ENCODE data around the gene PTPN11. TPM values are rescaled to one million over a fixed set of nuclear protein-coding genes. Genes with fewer than 3 reads are reported as not detected.

Gene PTPN11
- polyA plus RNA-seq, 1 of the 3 experiments (the other 2 are of a cell fraction): 48.3 TPM

DNA sequence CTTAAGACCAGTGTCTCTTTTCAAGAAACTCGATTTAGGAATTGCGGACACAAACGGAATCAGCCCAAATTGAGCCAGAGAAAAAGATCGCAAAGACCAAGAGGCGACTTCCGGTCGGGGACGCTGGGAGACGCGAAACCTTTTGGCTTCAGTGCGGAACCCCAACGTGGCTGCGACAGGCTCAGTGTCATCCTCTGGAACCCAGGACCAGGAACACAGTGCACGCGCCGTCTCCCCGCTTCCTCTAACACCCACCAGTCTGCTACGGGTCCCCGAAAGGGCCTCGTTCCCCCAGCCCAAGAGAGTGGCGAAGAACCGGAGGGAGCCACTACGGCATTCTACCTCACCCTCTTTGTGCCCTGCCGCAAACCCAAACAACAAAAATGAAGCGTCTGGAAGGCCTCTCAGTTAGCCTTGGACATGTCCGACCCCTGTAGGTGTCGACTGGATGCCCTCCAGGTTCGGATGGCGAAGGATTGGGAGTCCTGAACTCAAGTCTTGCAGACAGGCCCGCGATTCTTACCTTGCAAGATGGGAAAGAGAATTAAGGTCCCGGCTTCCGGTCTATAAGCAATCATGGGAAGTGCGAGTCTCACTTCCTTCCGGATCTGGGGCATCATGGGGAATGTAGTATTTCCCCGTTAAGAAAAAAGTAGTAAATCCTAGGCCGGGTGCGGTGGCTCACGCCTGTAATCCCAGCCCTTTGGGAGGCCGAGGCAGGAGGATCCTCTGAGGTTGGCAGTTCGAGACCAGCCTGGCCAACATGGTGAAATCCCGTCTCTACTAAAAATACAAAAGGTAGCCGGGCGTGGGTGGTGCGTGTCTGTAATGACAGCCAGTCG, 9.5 kb upstream of the PTPN11 start, which contains the start of gene RPL6:
TSS of gene RPL6 (minus strand) at position 542 of the 842 bp plus-strand sequence. CDS start 949 bp downstream, outside the sequence.
- H3K27me3 ChIP-seq (ENCODE audit: insufficient read depth): no peaks in the 10 kb centered on the region
- peaks cover 32% of the 10 kb centered on the region for H3K79me2 ChIP-seq (ENCODE audit: insufficient read depth)
- peaks cover 38% of the 10 kb centered on the region for H4K20me1 ChIP-seq (ENCODE audit: insufficient read depth)
- H2AFZ ChIP-seq (ENCODE audit: low read depth): peak within 1 kb of the TSS; percentile 73
- H3K4me2 ChIP-seq: peak within 1 kb of the TSS; percentile 74
- peak within 1 kb of the TSS; percentile 76 to 81 for H3K4me3 ChIP-seq (ENCODE audit: low read depth in 2 of 2, low read length in 1 of 2)
- ChIA-PET POLR2A (no interaction called here), CTCF (no interaction called here)
- 11% methylated on average over 44 of the region's 46 CpGs for WGBS (ENCODE audit: low lambda C conversion rate)
- H3K9me2 ChIP-seq: no peaks in the 10 kb centered on the region
- H3K9me3 ChIP-seq: no peaks in the 10 kb centered on the region
- peaks cover 57% of the 10 kb centered on the region for H3F3A ChIP-seq (replicated peaks; ENCODE audit: insufficient read depth)
- TF ChIP-seq, protein P1, sequence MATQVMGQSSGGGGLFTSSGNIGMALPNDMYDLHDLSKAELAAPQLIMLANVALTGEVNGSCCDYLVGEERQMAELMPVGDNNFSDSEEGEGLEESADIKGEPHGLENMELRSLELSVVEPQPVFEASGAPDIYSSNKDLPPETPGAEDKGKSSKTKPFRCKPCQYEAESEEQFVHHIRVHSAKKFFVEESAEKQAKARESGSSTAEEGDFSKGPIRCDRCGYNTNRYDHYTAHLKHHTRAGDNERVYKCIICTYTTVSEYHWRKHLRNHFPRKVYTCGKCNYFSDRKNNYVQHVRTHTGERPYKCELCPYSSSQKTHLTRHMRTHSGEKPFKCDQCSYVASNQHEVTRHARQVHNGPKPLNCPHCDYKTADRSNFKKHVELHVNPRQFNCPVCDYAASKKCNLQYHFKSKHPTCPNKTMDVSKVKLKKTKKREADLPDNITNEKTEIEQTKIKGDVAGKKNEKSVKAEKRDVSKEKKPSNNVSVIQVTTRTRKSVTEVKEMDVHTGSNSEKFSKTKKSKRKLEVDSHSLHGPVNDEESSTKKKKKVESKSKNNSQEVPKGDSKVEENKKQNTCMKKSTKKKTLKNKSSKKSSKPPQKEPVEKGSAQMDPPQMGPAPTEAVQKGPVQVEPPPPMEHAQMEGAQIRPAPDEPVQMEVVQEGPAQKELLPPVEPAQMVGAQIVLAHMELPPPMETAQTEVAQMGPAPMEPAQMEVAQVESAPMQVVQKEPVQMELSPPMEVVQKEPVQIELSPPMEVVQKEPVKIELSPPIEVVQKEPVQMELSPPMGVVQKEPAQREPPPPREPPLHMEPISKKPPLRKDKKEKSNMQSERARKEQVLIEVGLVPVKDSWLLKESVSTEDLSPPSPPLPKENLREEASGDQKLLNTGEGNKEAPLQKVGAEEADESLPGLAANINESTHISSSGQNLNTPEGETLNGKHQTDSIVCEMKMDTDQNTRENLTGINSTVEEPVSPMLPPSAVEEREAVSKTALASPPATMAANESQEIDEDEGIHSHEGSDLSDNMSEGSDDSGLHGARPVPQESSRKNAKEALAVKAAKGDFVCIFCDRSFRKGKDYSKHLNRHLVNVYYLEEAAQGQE (IDR thresholded peaks at IDR 0.05; ENCODE audit: low read depth, low read length): peak; percentile 83
- peak; percentile 54 for TF ChIP-seq CHD2 (IDR thresholded peaks at IDR 0.05; ENCODE audit: low read length, partially characterized antibody)
- TF ChIP-seq TAF1 (IDR thresholded peaks at IDR 0.05; ENCODE audit: borderline replicate concordance, low read depth, low read length): peak; percentile 99
- peak; percentile 78; the same call in 1 of the 2 replicates for TF ChIP-seq YY1 (IDR thresholded peaks at IDR 0.05; ENCODE audit: low read depth)
- no peak; the same call in 1 of the 2 replicates for TF ChIP-seq NFIC (IDR thresholded peaks at IDR 0.05; ENCODE audit: borderline replicate concordance)
- TF ChIP-seq, protein P2, sequence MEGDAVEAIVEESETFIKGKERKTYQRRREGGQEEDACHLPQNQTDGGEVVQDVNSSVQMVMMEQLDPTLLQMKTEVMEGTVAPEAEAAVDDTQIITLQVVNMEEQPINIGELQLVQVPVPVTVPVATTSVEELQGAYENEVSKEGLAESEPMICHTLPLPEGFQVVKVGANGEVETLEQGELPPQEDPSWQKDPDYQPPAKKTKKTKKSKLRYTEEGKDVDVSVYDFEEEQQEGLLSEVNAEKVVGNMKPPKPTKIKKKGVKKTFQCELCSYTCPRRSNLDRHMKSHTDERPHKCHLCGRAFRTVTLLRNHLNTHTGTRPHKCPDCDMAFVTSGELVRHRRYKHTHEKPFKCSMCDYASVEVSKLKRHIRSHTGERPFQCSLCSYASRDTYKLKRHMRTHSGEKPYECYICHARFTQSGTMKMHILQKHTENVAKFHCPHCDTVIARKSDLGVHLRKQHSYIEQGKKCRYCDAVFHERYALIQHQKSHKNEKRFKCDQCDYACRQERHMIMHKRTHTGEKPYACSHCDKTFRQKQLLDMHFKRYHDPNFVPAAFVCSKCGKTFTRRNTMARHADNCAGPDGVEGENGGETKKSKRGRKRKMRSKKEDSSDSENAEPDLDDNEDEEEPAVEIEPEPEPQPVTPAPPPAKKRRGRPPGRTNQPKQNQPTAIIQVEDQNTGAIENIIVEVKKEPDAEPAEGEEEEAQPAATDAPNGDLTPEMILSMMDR (IDR thresholded peaks at IDR 0.05): no peak
- TF ChIP-seq, protein P3, sequence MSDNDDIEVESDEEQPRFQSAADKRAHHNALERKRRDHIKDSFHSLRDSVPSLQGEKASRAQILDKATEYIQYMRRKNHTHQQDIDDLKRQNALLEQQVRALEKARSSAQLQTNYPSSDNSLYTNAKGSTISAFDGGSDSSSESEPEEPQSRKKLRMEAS (IDR thresholded peaks at IDR 0.05; ENCODE audit: low read depth): peak; percentile 95
- peak; percentile 99 for TF ChIP-seq POLR2AphosphoS5 (IDR thresholded peaks at IDR 0.05; ENCODE audit: low read depth, low read length)
- TF ChIP-seq NRF1 (IDR thresholded peaks at IDR 0.05; ENCODE audit: low read depth, low read length): no peak
- peak; percentile 90 for TF ChIP-seq ELF1 (IDR thresholded peaks at IDR 0.05)
- TF ChIP-seq, protein P4, sequence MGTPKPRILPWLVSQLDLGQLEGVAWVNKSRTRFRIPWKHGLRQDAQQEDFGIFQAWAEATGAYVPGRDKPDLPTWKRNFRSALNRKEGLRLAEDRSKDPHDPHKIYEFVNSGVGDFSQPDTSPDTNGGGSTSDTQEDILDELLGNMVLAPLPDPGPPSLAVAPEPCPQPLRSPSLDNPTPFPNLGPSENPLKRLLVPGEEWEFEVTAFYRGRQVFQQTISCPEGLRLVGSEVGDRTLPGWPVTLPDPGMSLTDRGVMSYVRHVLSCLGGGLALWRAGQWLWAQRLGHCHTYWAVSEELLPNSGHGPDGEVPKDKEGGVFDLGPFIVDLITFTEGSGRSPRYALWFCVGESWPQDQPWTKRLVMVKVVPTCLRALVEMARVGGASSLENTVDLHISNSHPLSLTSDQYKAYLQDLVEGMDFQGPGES (IDR thresholded peaks at IDR 0.05; ENCODE audit: low read depth, low read length): no peak
- TF ChIP-seq GATA2 (CRISPR knock-in tag; IDR thresholded peaks at IDR 0.05): no peak
- peak; percentile 78 for TF ChIP-seq MXI1 (IDR thresholded peaks at IDR 0.05; ENCODE audit: low read depth, low read length)
- peak; percentile 59; the same call in 1 of the 2 replicates for TF ChIP-seq RCOR1 (IDR thresholded peaks at IDR 0.05; ENCODE audit: low read length)
- TF ChIP-seq RFX5 (IDR thresholded peaks at IDR 0.05; ENCODE audit: low read length): 0 out of 2 replicates have a peak, but pooled peaks have one; percentile 8
- TF ChIP-seq, protein P5, sequence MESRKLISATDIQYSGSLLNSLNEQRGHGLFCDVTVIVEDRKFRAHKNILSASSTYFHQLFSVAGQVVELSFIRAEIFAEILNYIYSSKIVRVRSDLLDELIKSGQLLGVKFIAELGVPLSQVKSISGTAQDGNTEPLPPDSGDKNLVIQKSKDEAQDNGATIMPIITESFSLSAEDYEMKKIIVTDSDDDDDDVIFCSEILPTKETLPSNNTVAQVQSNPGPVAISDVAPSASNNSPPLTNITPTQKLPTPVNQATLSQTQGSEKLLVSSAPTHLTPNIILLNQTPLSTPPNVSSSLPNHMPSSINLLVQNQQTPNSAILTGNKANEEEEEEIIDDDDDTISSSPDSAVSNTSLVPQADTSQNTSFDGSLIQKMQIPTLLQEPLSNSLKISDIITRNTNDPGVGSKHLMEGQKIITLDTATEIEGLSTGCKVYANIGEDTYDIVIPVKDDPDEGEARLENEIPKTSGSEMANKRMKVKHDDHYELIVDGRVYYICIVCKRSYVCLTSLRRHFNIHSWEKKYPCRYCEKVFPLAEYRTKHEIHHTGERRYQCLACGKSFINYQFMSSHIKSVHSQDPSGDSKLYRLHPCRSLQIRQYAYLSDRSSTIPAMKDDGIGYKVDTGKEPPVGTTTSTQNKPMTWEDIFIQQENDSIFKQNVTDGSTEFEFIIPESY (IDR thresholded peaks at IDR 0.05; ENCODE audit: borderline replicate concordance, low read depth): no peak
- TF ChIP-seq GABPA (IDR thresholded peaks at IDR 0.05; ENCODE audit: low read depth): peak; percentile 96
- TF ChIP-seq RXRA (IDR thresholded peaks at IDR 0.05; ENCODE audit: borderline replicate concordance, low read depth): no peak
- peak within 1 kb of the TSS; percentile 92 for H3K9ac ChIP-seq
- peak within 1 kb of the TSS; percentile 86 to 98 for H3K27ac ChIP-seq (ENCODE audit: low read depth in 2 of 2, low read length in 1 of 2)
- H3K36me3 ChIP-seq (replicated peaks in 1 of 2; ENCODE audit: control insufficient read depth in 1 of 2, insufficient read depth in 2 of 2, low read length in 1 of 2): peaks cover 38 to 39% of the 10 kb centered on the region in 2 experiments
- peak; percentile 85 for DNase-seq
- H3K4me1 ChIP-seq (ENCODE audit: control insufficient read depth in 1 of 2, insufficient read depth in 2 of 2, low read depth in 1 of 2, low read length in 1 of 2): peaks cover 10 to 13% of the 10 kb centered on the region in 2 experiments; a peak in 3 of 4 replicates

Data from SK-N-SH (cell line).